Subcutaneous adipose tissue (tissue), 4 donors: Measurements from ENCODE around the gene CBFA2T2. TPM values are rescaled to one million over a fixed set of nuclear protein-coding genes. Genes with fewer than 3 reads are reported as not detected.

Source experiments
- total RNA-seq, 4 donors: library from RNA; depleted of rRNA; stranded (reverse); fragments of >200 nt; gene quantifications; one replicate each; pipeline ENCODE4 v1.1.0, GENCODE V29; 2016
- TF ChIP-seq, protein P1 (sequence below): fragments of 450-650 bp; IDR thresholded peaks from one replicate; pipeline ENCODE4 v1.5.1; 2016; ENCODE audit warnings: low read depth, mild to moderate bottlenecking, control low read depth, antibody characterized with exemption, moderate library complexity

CBFA2T2 gene
- total RNA-seq, 4 donors from 2014 or later: 8.5 to 13.4 (median 10.0) TPM

DNA sequence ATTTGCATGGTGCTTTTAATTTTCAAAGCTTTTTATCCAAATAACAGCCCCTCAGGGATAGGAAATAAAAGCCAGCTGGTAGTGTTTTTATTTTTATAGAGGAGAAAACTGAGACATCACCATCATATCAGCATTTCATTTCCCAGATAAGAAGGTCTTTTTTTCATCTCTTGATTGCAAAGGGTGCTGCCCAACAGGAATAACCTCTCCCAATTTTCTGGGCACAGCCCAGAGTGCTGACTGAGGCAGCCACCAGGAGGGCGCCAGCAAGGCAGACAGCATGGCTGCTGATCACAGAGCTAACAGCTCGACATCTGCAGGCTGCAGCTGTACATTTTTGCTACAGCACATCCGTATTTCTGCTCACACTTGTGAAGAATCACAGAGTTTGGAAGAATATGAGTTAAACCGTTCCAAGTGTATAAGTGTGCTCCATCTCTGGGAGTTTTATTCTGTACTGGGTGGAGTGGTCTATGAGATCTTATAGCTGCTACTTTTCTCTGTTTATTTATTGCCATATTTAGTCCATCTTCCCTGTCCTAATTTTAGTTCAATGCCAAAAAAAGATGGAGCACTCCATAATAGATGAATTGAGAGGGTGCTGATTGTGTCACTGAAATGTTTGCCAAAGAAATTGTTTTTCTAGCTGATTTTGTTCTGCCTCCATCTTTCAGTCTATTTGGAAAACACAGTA, 86.7 kb downstream of the CBFA2T2 start:
- TF ChIP-seq, protein P1, sequence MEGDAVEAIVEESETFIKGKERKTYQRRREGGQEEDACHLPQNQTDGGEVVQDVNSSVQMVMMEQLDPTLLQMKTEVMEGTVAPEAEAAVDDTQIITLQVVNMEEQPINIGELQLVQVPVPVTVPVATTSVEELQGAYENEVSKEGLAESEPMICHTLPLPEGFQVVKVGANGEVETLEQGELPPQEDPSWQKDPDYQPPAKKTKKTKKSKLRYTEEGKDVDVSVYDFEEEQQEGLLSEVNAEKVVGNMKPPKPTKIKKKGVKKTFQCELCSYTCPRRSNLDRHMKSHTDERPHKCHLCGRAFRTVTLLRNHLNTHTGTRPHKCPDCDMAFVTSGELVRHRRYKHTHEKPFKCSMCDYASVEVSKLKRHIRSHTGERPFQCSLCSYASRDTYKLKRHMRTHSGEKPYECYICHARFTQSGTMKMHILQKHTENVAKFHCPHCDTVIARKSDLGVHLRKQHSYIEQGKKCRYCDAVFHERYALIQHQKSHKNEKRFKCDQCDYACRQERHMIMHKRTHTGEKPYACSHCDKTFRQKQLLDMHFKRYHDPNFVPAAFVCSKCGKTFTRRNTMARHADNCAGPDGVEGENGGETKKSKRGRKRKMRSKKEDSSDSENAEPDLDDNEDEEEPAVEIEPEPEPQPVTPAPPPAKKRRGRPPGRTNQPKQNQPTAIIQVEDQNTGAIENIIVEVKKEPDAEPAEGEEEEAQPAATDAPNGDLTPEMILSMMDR: no peak

GRCh38 chr20:33578510-33578909, 88.6 kb downstream of the CBFA2T2 start:
- TF ChIP-seq, protein P1: no peak

DNA sequence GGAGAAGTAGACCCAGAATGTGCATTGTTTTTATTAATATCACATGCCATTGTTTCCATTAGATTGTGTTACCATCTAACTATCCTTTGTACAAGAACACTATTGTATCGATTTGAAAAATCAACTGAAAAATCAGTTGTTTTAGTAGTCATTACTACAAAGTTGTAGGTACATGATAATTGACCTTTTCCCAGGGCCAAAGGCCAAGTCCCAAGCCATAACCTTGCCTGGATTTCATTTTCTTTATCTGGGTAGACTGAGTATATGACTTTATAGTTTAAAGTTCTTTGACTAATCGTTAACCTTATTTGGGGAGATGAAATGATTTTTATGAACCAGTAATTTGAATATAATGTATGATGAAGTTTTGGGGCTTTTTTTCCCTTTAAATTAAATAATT, 93.2 kb downstream of the CBFA2T2 start:
- TF ChIP-seq, protein P1: no peak

GRCh38 chr20:33584976-33585375, 95.1 kb downstream of the CBFA2T2 start:
- TF ChIP-seq, protein P1: no peak

DNA sequence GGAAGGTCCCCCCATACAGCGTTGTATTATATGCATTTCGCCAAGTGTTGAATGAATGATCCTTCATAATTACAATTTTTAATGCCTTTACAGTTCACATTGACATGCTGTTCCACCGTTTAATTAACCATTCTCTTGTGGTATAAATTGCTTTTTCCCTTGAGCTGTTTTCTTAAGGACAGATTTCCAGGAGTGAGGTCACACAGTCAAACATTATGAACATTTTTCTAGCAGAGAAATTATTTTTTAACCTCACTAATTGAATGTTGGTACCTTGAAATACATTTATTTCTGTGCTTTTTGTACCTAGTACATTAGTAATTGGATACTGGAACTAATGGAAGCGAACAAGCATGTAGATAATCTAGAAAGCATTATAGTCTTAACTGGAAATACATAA, 95.5 kb downstream of the CBFA2T2 start:
- TF ChIP-seq, protein P1: no peak

- TF ChIP-seq, protein P1: no peak
These were observed 99.2 kb downstream of the CBFA2T2 start for GRCh38 chr20:33589059-33589458.

GRCh38 chr20:33594743-33595142, 104.8 kb downstream of the CBFA2T2 start:
- TF ChIP-seq, protein P1: no peak
